Esophagus muscularis mucosa (tissue), 4 donors: ENCODE results near the gene EBF4.

ENCODE experiments used
- EP300 ChIP-seq: sonication (generic); formaldehyde crosslinking; IDR thresholded peaks from one replicate; pipeline ENCODE4 v1.6.1; 2017; ENCODE audit warnings: antibody characterized with exemption
- POLR2A ChIP-seq: fragments of 450-650 bp; IDR thresholded peaks from one replicate; pipeline ENCODE4 v1.6.1; 2017; ENCODE audit warnings: antibody characterized with exemption, moderate library complexity, mild to moderate bottlenecking, low read depth
- POLR2AphosphoS5 ChIP-seq, 2 donors: sonication (generic); formaldehyde crosslinking; IDR thresholded peaks; one replicate each; pipeline ENCODE4 v1.6.1; 2017; ENCODE audit warnings: antibody characterized with exemption in 2 of 2
- TF ChIP-seq, protein P1 (sequence below), 3 experiments: fragments of 200-600 bp in 2 of 3; fragments of 450-650 bp in 1 of 3; sonication (generic) in 2 of 3; IDR thresholded peaks; one replicate each; pipeline ENCODE4 v1.5.1; 2017 to 2019; ENCODE audit warnings: antibody characterized with exemption in 3 of 3, mild to moderate bottlenecking in 2 of 3, moderate library complexity in 1 of 3

DNA sequence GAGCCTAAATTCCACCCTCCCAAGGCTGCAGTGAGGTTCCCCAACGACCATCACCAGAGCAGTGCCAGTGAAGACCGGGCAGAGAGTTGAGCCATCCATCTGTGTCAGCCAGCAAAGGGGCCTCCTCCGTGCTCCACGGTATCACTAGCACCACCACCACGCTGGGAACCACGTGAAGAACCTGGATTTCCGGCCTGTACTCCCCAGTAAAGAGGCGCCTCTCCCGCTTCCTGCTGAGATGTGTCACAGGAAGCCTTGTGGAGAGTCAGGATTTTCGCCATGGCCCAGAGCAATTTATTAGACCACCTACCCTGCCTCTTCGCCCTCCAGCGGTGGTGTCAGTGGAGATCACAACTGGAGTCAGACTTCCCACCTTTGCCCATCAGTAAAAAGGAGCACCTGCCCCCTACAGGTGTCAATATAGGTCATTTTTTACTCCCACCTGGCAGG, 79.1 kb downstream of the EBF4 start:
- TF ChIP-seq, protein P1, sequence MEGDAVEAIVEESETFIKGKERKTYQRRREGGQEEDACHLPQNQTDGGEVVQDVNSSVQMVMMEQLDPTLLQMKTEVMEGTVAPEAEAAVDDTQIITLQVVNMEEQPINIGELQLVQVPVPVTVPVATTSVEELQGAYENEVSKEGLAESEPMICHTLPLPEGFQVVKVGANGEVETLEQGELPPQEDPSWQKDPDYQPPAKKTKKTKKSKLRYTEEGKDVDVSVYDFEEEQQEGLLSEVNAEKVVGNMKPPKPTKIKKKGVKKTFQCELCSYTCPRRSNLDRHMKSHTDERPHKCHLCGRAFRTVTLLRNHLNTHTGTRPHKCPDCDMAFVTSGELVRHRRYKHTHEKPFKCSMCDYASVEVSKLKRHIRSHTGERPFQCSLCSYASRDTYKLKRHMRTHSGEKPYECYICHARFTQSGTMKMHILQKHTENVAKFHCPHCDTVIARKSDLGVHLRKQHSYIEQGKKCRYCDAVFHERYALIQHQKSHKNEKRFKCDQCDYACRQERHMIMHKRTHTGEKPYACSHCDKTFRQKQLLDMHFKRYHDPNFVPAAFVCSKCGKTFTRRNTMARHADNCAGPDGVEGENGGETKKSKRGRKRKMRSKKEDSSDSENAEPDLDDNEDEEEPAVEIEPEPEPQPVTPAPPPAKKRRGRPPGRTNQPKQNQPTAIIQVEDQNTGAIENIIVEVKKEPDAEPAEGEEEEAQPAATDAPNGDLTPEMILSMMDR (IDR thresholded peaks at IDR 0.05), result no peak
- TF ChIP-seq POLR2AphosphoS5 (IDR thresholded peaks at IDR 0.05) (no peak), POLR2A (no peak), EP300 (no peak)
